Naive thymus-derived CD4-positive, alpha-beta T cell (primary cell): ENCODE measurements around the gene ROBO1. TPM values are rescaled to one million over a fixed set of nuclear protein-coding genes. Genes with fewer than 3 reads are reported as not detected.

Source experiments
- ATAC-seq: fragments of 150-1000 bp; cut with Tn5 transposase; 2 replicates; pipeline ENCODE4 v1.10.0; 2021; ENCODE audit warnings: mild to moderate bottlenecking, moderate library complexity
- CTCF ChIA-PET: fragments of 350-600 bp; sonication (Branson Sonifier 250); formaldehyde crosslinking; loops from one replicate; lab custom pipeline; 2021; ENCODE audit warnings: antibody characterized with exemption; lab: Charles Lee
- POLR2A ChIA-PET: fragments of 350-600 bp; sonication (Branson Sonifier 250); formaldehyde crosslinking; loops from one replicate; lab custom pipeline; 2021; ENCODE audit warnings: antibody characterized with exemption, inconsistent platforms; lab: Charles Lee
- DNase-seq, 9 donors: peaks; one replicate each; pipeline versions ENCODE4 v3.0.0 to v3.0.0-alpha.2; 2020 to 2022; ENCODE audit warnings: mixed read lengths in 1 of 9
- H3K27ac ChIP-seq: one replicate; pipeline ENCODE4 v1.7.0; 2013; ENCODE audit warnings: mild to moderate bottlenecking, low read depth, low read length, moderate library complexity
- H3K27me3 ChIP-seq, 2 donors: one replicate each; pipeline ENCODE4 v1.7.0; 2013; ENCODE audit warnings: low read length in 2 of 2, mild to moderate bottlenecking in 2 of 2, moderate library complexity in 2 of 2; ENCODE audit not compliant: control insufficient read depth in 2 of 2, insufficient read depth in 2 of 2
- H3K36me3 ChIP-seq, 3 experiments: 1 replicate in 2 of 3; 2 replicates in 1 of 3; pipeline ENCODE4 v1.7.0; 2013; ENCODE audit warnings: low read length in 3 of 3, mild to moderate bottlenecking in 3 of 3, moderate library complexity in 1 of 3; ENCODE audit not compliant: insufficient read depth in 3 of 3, control insufficient read depth in 2 of 3
- H3K4me1 ChIP-seq, 2 donors: one replicate each; pipeline ENCODE4 v1.7.0; 2013; ENCODE audit warnings: low read length in 2 of 2, mild to moderate bottlenecking in 2 of 2, moderate library complexity in 1 of 2; ENCODE audit not compliant: control insufficient read depth in 2 of 2, insufficient read depth in 2 of 2
- H3K4me3 ChIP-seq: 2 replicates; pipeline ENCODE4 v1.7.0; 2013; ENCODE audit warnings: mild to moderate bottlenecking, low read length
- H3K9me3 ChIP-seq, 3 experiments: 1 replicate in 2 of 3; 2 replicates in 1 of 3; pipeline ENCODE4 v1.7.0; 2013; ENCODE audit warnings: low read length in 3 of 3; ENCODE audit not compliant: control insufficient read depth in 2 of 3
- H3K27ac Mint-ChIP-seq, 9 donors: one replicate each; pipeline ENCODE4 v1.8.0; 2020 to 2022; ENCODE audit warnings: mixed read lengths in 9 of 9, mild to moderate bottlenecking in 8 of 9, moderate library complexity in 5 of 9, inconsistent platforms in 2 of 9
- H3K27me3 Mint-ChIP-seq, 5 donors: one replicate each; pipeline ENCODE4 v1.8.0; 2021 to 2022; ENCODE audit warnings: mixed read lengths in 5 of 5, mild to moderate bottlenecking in 1 of 5
- H3K36me3 Mint-ChIP-seq, 5 donors: one replicate each; pipeline ENCODE4 v1.8.0; 2020 to 2022; ENCODE audit warnings: mixed read lengths in 5 of 5, mild to moderate bottlenecking in 3 of 5, inconsistent platforms in 1 of 5
- H3K4me1 Mint-ChIP-seq, 7 donors: one replicate each; pipeline ENCODE4 v1.8.0; 2020 to 2022; ENCODE audit warnings: mixed read lengths in 7 of 7, mild to moderate bottlenecking in 3 of 7, inconsistent platforms in 1 of 7
- H3K4me3 Mint-ChIP-seq, 10 donors: one replicate each; pipeline ENCODE4 v1.8.0; 2020 to 2022; ENCODE audit warnings: mild to moderate bottlenecking in 10 of 10, mixed read lengths in 10 of 10, moderate library complexity in 6 of 10, inconsistent platforms in 2 of 10
- H3K9me3 Mint-ChIP-seq, 11 donors: one replicate each; pipeline ENCODE4 v1.8.0; 2020 to 2022; ENCODE audit warnings: mixed read lengths in 11 of 11, mild to moderate bottlenecking in 4 of 11, inconsistent platforms in 1 of 11, moderate library complexity in 1 of 11
- intact Hi-C, 2 donors: fragments of 100-400 bp; cut with micrococcal nuclease; formaldehyde crosslinking; loops; one replicate each; pipeline ENCODE4 v1.15.1; 2023
- polyA plus RNA-seq, 2 donors: library from polyadenylated mRNA; unstranded; fragments of 300-500 nt; fragmentation: Illumina TruSeq; gene quantifications; one replicate each; pipeline ENCODE4 v1.2.3, GENCODE V29; 2021
- total RNA-seq, 6 experiments: library from RNA in 5 of 6; stranded (reverse) in 5 of 6; gene quantifications; 1 replicate in 5 of 6; 2 replicates in 1 of 6; pipeline ENCODE4 v1.2.3 and lab custom pipeline; 2021 to 2026

ROBO1 gene
- total and polyA plus RNA-seq, 7 experiments from 2014 or later = 0.08 to 0.59 (median 0.26) TPM; not detected in 2

- ATAC-seq = no peak
- CTCF ChIA-PET = no interaction called here
- no peaks in the 10 kb centered on the region for H3K9me3 ChIP-seq
- Mint-ChIP-seq H3K27me3 (no peaks in the 10 kb centered on the region), H3K9me3 (peaks cover 0 to 21% (median 0%) of the 10 kb centered on the region in 11 donors), H3K36me3 (no peaks in the 10 kb centered on the region), H3K4me1 (no peaks in the 10 kb centered on the region), H3K27ac (no peak overlapping the region), H3K4me3 (no peak overlapping the region)
- POLR2A ChIA-PET = no interaction called here
- no peaks in the 10 kb centered on the region for H3K27me3 ChIP-seq
- H3K4me1 ChIP-seq = no peaks in the 10 kb centered on the region
- intact Hi-C loops = no loop called here
- no peak for DNase-seq
- H3K27ac ChIP-seq = no peak overlapping the region
- no peaks in the 10 kb centered on the region for H3K36me3 ChIP-seq
- H3K4me3 ChIP-seq = no peak overlapping the region
Observed at GRCh38 chr3:79040091-79040490, 727.7 kb downstream of the ROBO1 start.

- intact Hi-C loops = no loop called here
- ATAC-seq = no peak
- Histone ChIP-seq H3K4me3 (no peak overlapping the region), H3K4me1 (no peaks in the 10 kb centered on the region), H3K9me3 (no peaks in the 10 kb centered on the region), H3K27me3 (no peaks in the 10 kb centered on the region), H3K27ac (no peak overlapping the region), H3K36me3 (no peaks in the 10 kb centered on the region)
- Mint-ChIP-seq H3K36me3 (no peaks in the 10 kb centered on the region), H3K27ac (no peak overlapping the region), H3K27me3 (no peaks in the 10 kb centered on the region), H3K4me3 (no peak overlapping the region), H3K9me3 (peaks cover 0 to 21% (median 0%) of the 10 kb centered on the region in 11 donors), H3K4me1 (no peaks in the 10 kb centered on the region)
- no peak for DNase-seq
- ChIA-PET POLR2A (no interaction called here), CTCF (no interaction called here)
Observed at GRCh38 chr3:79039192-79039591, 728.6 kb downstream of the ROBO1 start.

GRCh38 chr3:79038636-79039035 lies 729.2 kb downstream of the ROBO1 start:
- no peak overlapping the region for H3K4me3 Mint-ChIP-seq
- no peaks in the 10 kb centered on the region for H3K9me3 ChIP-seq
- H3K27ac ChIP-seq = no peak overlapping the region
- H3K4me1 ChIP-seq = no peaks in the 10 kb centered on the region
- H3K4me3 ChIP-seq = no peak overlapping the region
- POLR2A ChIA-PET = no interaction called here
- H3K27ac Mint-ChIP-seq = no peak overlapping the region
- CTCF ChIA-PET = no interaction called here
- intact Hi-C loops = no loop called here
- no peaks in the 10 kb centered on the region for H3K36me3 Mint-ChIP-seq
- DNase-seq (no peak), ATAC-seq (no peak)
- H3K9me3 Mint-ChIP-seq = peaks cover 0 to 21% (median 0%) of the 10 kb centered on the region in 11 donors
- no peaks in the 10 kb centered on the region for H3K27me3 Mint-ChIP-seq
- no peaks in the 10 kb centered on the region for H3K4me1 Mint-ChIP-seq
- H3K27me3 ChIP-seq = no peaks in the 10 kb centered on the region
- no peaks in the 10 kb centered on the region for H3K36me3 ChIP-seq

- Mint-ChIP-seq H3K9me3 (peaks cover 0 to 21% (median 0%) of the 10 kb centered on the region in 11 donors), H3K27ac (no peak overlapping the region), H3K36me3 (no peaks in the 10 kb centered on the region), H3K4me3 (no peak overlapping the region), H3K27me3 (no peaks in the 10 kb centered on the region), H3K4me1 (no peaks in the 10 kb centered on the region)
- intact Hi-C loops = no loop called here
- no peaks in the 10 kb centered on the region for H3K4me1 ChIP-seq
- no peak overlapping the region for H3K4me3 ChIP-seq
- no peak overlapping the region for H3K27ac ChIP-seq
- no peaks in the 10 kb centered on the region for H3K36me3 ChIP-seq
- ATAC-seq (no peak), DNase-seq (no peak)
- no peaks in the 10 kb centered on the region for H3K27me3 ChIP-seq
- CTCF ChIA-PET = no interaction called here
- POLR2A ChIA-PET = no interaction called here
- H3K9me3 ChIP-seq = no peaks in the 10 kb centered on the region
Observed at GRCh38 chr3:79038057-79038456, 729.7 kb downstream of the ROBO1 start.

- H3K9me3 ChIP-seq = no peaks in the 10 kb centered on the region
- Mint-ChIP-seq H3K27ac (no peak overlapping the region), H3K4me1 (no peaks in the 10 kb centered on the region), H3K4me3 (no peak overlapping the region), H3K36me3 (no peaks in the 10 kb centered on the region), H3K9me3 (peaks cover 0 to 4% (median 0%) of the 10 kb centered on the region in 11 donors), H3K27me3 (no peaks in the 10 kb centered on the region)
- no peak overlapping the region for H3K27ac ChIP-seq
- no peaks in the 10 kb centered on the region for H3K27me3 ChIP-seq
- H3K4me1 ChIP-seq = no peaks in the 10 kb centered on the region
- intact Hi-C loops = loop anchor here in 1 of 2 donors (1.0 kb wide), 1 partner anchor 374 kb away; no protein-coding TSS in a partner anchor
- POLR2A ChIA-PET = no interaction called here
- no peaks in the 10 kb centered on the region for H3K36me3 ChIP-seq
- CTCF ChIA-PET = interaction anchor here (0.5 kb wide), 1 partner anchor 373 kb away, joined by 3 read pairs; no protein-coding TSS in a partner anchor
- H3K4me3 ChIP-seq = no peak overlapping the region
- DNase-seq (no peak), ATAC-seq (no peak)
Observed at GRCh38 chr3:79032686-79033318, 735.0 kb downstream of the ROBO1 start.

- no peaks in the 10 kb centered on the region for H3K4me1 ChIP-seq
- POLR2A ChIA-PET = no interaction called here
- CTCF ChIA-PET = no interaction called here
- Mint-ChIP-seq H3K9me3 (peaks cover 0 to 3% (median 0%) of the 10 kb centered on the region in 11 donors), H3K27me3 (no peaks in the 10 kb centered on the region), H3K4me3 (no peak overlapping the region), H3K27ac (no peak overlapping the region), H3K36me3 (no peaks in the 10 kb centered on the region), H3K4me1 (no peaks in the 10 kb centered on the region)
- DNase-seq (no peak), ATAC-seq (no peak)
- H3K36me3 ChIP-seq = no peaks in the 10 kb centered on the region
- no peaks in the 10 kb centered on the region for H3K9me3 ChIP-seq
- no peak overlapping the region for H3K27ac ChIP-seq
- H3K27me3 ChIP-seq = no peaks in the 10 kb centered on the region
- no peak overlapping the region for H3K4me3 ChIP-seq
- intact Hi-C loops = no loop called here
Observed at GRCh38 chr3:79030157-79030556, 737.6 kb downstream of the ROBO1 start.

- H3K4me3 Mint-ChIP-seq = no peak overlapping the region
- ChIA-PET POLR2A (no interaction called here), CTCF (no interaction called here)
- no peak for DNase-seq
- Histone ChIP-seq H3K4me3 (no peak overlapping the region), H3K4me1 (no peaks in the 10 kb centered on the region), H3K27ac (no peak overlapping the region), H3K36me3 (no peaks in the 10 kb centered on the region), H3K9me3 (no peaks in the 10 kb centered on the region), H3K27me3 (no peaks in the 10 kb centered on the region)
- no peaks in the 10 kb centered on the region for H3K27me3 Mint-ChIP-seq
- no peak overlapping the region for H3K27ac Mint-ChIP-seq
- no peaks in the 10 kb centered on the region for H3K36me3 Mint-ChIP-seq
- no peaks in the 10 kb centered on the region for H3K4me1 Mint-ChIP-seq
- H3K9me3 Mint-ChIP-seq = peaks cover 0 to 3% (median 0%) of the 10 kb centered on the region in 11 donors
- ATAC-seq = no peak
- intact Hi-C loops = no loop called here
Observed at GRCh38 chr3:79028916-79029315, 738.9 kb downstream of the ROBO1 start.
